HFFc6 (cell line): ENCODE results near the gene CCDC40. TPM values are rescaled to one million over a fixed set of nuclear protein-coding genes. Genes with fewer than 3 reads are reported as not detected.
A peak's percentile ranks its signal among the peaks of the same experiment; 100 is the strongest.

Experiments used
- DNase-seq: peaks from one replicate; pipeline ENCODE4 v3.0.0-alpha.2; 2018
- H3K27ac Mint-ChIP-seq: 2 replicates; pipeline ENCODE4 v1.8.0; 2020; ENCODE audit warnings: mild to moderate bottlenecking, mixed read lengths
- H3K27me3 Mint-ChIP-seq: 2 replicates; pipeline ENCODE4 v1.8.0; 2021; ENCODE audit warnings: mild to moderate bottlenecking, moderate library complexity, mixed read lengths; ENCODE audit not compliant: insufficient read depth
- H3K36me3 Mint-ChIP-seq: 2 replicates; pipeline ENCODE4 v1.8.0; 2021; ENCODE audit warnings: low read depth, mixed read lengths
- H3K4me1 Mint-ChIP-seq: 2 replicates; pipeline ENCODE4 v1.8.0; 2020; ENCODE audit warnings: low read depth, mixed read lengths
- H3K4me3 Mint-ChIP-seq: 2 replicates; pipeline ENCODE4 v1.8.0; 2020; ENCODE audit warnings: mild to moderate bottlenecking, moderate library complexity, mixed read lengths
- H3K9me3 Mint-ChIP-seq: 2 replicates; pipeline ENCODE4 v1.8.0; 2020; ENCODE audit warnings: mild to moderate bottlenecking, mixed read lengths
- CTCF ChIP-seq: fragments of 200-600 bp; sonication (generic); IDR thresholded peaks from 2 replicates; pipeline ENCODE4 v1.5.0; 2021; ENCODE audit warnings: antibody characterized with exemption, mild to moderate bottlenecking
- total RNA-seq, 6 experiments: library from RNA; stranded (reverse); fragmentation: NEBNext Ultra II Directional; extraction: Animal tissue kit (Norgen Biotek cat#: 25700); gene quantifications; 2 replicates in 1 of 6; 3 replicates in 5 of 6; pipeline ENCODE4 v1.2.3, GENCODE V29; 2021

The CCDC40 gene
- total RNA-seq, 6 experiments from 2014 or later = 1.7 to 3.2 (median 2.1) TPM

- H3K27ac Mint-ChIP-seq = no peak overlapping the region
- no peak for TF ChIP-seq CTCF
- H3K4me1 Mint-ChIP-seq = peaks cover 4% of the 10 kb centered on the region; the same call in 1 of the 2 replicates
- H3K9me3 Mint-ChIP-seq = no peaks in the 10 kb centered on the region
- no peak for DNase-seq
- H3K4me3 Mint-ChIP-seq = no peak overlapping the region
- no peaks in the 10 kb centered on the region for H3K36me3 Mint-ChIP-seq
- H3K27me3 Mint-ChIP-seq = no peaks in the 10 kb centered on the region
Measured at GRCh38 chr17:80003969-80004368, 32.5 kb upstream of the CCDC40 start.

- H3K27ac Mint-ChIP-seq = no peak overlapping the region
- no peaks in the 10 kb centered on the region for H3K9me3 Mint-ChIP-seq
- H3K4me1 Mint-ChIP-seq = peaks cover 4% of the 10 kb centered on the region; the same call in 1 of the 2 replicates
- 0 out of 2 replicates have a peak overlapping the region, but pooled peaks have one; percentile 21 for H3K4me3 Mint-ChIP-seq
- peak; percentile 99 for TF ChIP-seq CTCF
- DNase-seq = peak; percentile 28
- H3K27me3 Mint-ChIP-seq = no peaks in the 10 kb centered on the region
- no peaks in the 10 kb centered on the region for H3K36me3 Mint-ChIP-seq
Measured at GRCh38 chr17:80005360-80006338, 30.8 kb upstream of the CCDC40 start.

- no peaks in the 10 kb centered on the region for H3K9me3 Mint-ChIP-seq
- H3K27ac Mint-ChIP-seq = no peak overlapping the region
- H3K27me3 Mint-ChIP-seq = no peaks in the 10 kb centered on the region
- H3K36me3 Mint-ChIP-seq = no peaks in the 10 kb centered on the region
- no peak for TF ChIP-seq CTCF
- DNase-seq = no peak
- H3K4me1 Mint-ChIP-seq = peaks cover 4% of the 10 kb centered on the region; the same call in 1 of the 2 replicates
- H3K4me3 Mint-ChIP-seq = 0 out of 2 replicates have a peak overlapping the region, but pooled peaks have one; percentile 21
Measured at GRCh38 chr17:80006339-80006720, 30.1 kb upstream of the CCDC40 start.

- H3K9me3 Mint-ChIP-seq = no peaks in the 10 kb centered on the region
- no peaks in the 10 kb centered on the region for H3K36me3 Mint-ChIP-seq
- peaks cover 4% of the 10 kb centered on the region; the same call in 1 of the 2 replicates for H3K4me1 Mint-ChIP-seq
- H3K4me3 Mint-ChIP-seq = no peak overlapping the region
- H3K27me3 Mint-ChIP-seq = no peaks in the 10 kb centered on the region
- H3K27ac Mint-ChIP-seq = no peak overlapping the region
- TF ChIP-seq CTCF = no peak
- no peak for DNase-seq
Measured at GRCh38 chr17:80006811-80007752, 29.4 kb upstream of the CCDC40 start.

GRCh38 chr17:80007939-80008338 is 28.5 kb upstream of the CCDC40 start:
- no peaks in the 10 kb centered on the region for H3K36me3 Mint-ChIP-seq
- no peaks in the 10 kb centered on the region for H3K27me3 Mint-ChIP-seq
- H3K9me3 Mint-ChIP-seq = no peaks in the 10 kb centered on the region
- DNase-seq = no peak
- H3K4me1 Mint-ChIP-seq = peaks cover 4% of the 10 kb centered on the region; the same call in 1 of the 2 replicates
- H3K27ac Mint-ChIP-seq = no peak overlapping the region
- no peak overlapping the region for H3K4me3 Mint-ChIP-seq
- no peak for TF ChIP-seq CTCF
